GM12874 (cell line): ENCODE measurements around the gene ADIPOR2.

Experiments used
- CTCF ChIP-seq: IDR thresholded peaks from 2 replicates; pipeline ENCODE4 v1.5.1; 2011; ENCODE audit warnings: low read depth, mild to moderate bottlenecking, control low read depth, low read length, moderate library complexity; ENCODE audit not compliant: insufficient read depth

The ADIPOR2 gene

DNA sequence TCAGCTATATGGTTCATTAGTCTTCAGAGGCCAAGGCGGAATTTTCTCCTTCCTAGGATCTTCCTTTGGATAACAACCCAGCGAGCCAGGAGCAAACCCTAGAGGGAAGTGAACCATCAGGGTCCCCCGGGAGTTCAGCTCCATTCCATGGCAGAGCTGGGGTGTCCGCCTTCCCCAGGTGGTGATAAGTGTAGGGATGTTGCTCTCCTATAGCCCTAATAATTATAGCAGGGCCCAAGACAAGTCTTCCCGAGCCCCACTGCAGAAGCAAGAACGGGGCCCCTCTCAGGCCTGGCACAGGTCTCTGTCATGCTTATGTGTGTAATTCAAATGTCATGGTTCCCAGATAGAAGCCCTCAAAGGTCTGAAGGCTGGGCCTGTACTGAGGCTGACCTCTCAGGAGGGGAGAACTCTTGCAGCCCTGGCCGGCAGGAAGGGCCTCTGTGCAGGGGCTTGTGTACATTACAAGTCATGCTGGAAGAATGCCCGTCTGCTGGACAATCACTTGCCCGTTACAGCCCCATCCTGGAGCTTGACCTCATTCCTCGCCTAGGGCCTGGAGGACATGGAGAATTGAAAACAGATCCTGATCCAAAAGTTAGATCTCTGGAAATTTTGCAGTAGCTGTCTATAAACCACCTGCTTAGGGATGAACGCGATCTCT is 146.8 kb downstream of the ADIPOR2 start:
- no peak for TF ChIP-seq CTCF
